Erythroblast (primary cell): ENCODE measurements around the gene TAGLN.

Experiments used
- GATA1 ChIP-seq: IDR thresholded peaks from 2 replicates; pipeline ENCODE4 v1.6.1; 2011; ENCODE audit warnings: low read depth, mild to moderate bottlenecking, control low read depth, low read length, moderate library complexity
- POLR2A ChIP-seq: IDR thresholded peaks from 2 replicates; pipeline ENCODE4 v1.6.1; 2011; ENCODE audit warnings: mild to moderate bottlenecking, low read length

GRCh38 chr11:117199053-117199915 is at the start of gene TAGLN:
- TF ChIP-seq POLR2A (no peak), GATA1 (no peak)
